NCI-H2029 treated with DMSO at 0.1 percent for 48 hours (cell line): Measurements from ENCODE around the gene PLEKHG4B.
"Not testable (repeated sequence)": the region's sequence is repeated elsewhere in the genome, so short reads cannot be mapped to it uniquely, and the experiment has no call there.

ENCODE experiments used
- DNase-seq: peaks from one replicate; lab custom pipeline; 2025; lab: John Stamatoyannopoulos, UW

Gene PLEKHG4B

DNA sequence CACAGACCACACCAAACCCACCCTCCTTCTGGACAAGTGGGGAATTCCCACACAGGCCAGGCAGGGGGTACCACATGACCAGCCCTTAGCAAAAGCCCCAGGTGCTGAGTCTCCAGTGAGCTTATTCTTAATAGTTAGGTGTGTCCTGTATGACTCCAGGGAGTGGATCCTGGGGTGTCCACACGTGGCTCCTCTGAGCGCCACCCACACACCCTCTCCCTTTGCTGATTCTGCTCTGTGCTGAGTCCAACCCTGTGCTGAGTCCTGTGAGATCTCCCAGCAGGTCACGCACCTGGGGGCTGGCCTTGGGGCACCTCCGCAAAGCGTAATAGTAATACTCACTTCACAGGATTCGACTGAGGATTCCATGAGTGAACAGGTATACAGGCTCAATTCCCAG is 112.0 kb downstream of the PLEKHG4B start:
- DNase-seq, result no peak

- no peak for DNase-seq
These were observed 112.5 kb downstream of the PLEKHG4B start for GRCh38 chr5:204462-204861.

- DNase-seq, result no peak
These were observed 113.2 kb downstream of the PLEKHG4B start for GRCh38 chr5:204966-205670.

GRCh38 chr5:206406-206805 is 114.4 kb downstream of the PLEKHG4B start:
- no peak for DNase-seq

DNA sequence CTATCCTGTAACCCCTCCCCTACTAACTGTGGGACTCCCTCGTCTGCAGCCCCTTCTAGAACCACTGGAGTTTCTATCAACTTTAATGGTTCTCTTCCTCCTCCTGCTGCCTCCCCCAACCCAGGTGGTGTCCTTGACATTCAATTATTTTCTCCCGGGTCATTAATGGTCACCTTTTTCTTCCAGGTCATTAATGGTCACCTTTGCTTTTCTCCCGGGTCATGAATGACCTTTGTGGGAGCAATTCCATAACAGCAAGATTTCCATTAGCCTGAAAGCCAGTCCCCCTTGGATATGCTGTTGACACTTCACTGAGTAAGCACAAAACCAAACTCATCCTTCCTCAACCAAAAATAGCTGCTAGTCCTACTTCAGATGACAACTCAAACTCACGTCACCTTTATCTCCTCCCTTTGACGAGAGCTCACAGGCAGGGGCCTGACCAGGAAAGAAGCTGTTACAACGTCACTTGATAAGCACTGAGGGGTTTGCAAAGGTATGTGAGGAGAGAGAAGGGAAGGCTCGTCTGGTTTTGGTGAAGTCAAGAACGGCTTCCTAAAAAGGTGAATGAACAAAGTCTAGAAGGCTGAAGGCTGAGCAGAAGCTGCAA is 115.1 kb downstream of the PLEKHG4B start:
- DNase-seq, result no peak

DNA sequence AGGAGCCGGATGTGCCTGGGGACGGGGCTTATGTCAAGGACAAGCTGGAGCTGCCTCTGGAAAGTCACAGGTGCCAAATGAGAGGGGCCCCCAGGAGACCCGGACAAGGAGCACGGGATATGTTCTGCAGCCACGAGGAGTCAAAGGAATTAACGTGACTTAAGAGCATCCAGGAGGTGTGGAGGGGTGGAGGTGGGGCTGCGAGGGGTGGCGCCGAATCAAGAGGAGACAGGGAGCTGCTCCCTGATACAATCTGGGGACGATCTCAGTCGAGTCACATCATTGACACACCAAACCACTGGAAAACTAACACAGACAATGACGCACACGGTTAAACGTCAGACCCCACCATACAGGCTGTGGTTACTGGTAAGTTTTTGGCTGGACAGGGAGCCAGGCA is 115.6 kb downstream of the PLEKHG4B start:
- no peak for DNase-seq

GRCh38 chr5:208449-209114 is 116.6 kb downstream of the PLEKHG4B start:
- DNase-seq, result no peak

DNA sequence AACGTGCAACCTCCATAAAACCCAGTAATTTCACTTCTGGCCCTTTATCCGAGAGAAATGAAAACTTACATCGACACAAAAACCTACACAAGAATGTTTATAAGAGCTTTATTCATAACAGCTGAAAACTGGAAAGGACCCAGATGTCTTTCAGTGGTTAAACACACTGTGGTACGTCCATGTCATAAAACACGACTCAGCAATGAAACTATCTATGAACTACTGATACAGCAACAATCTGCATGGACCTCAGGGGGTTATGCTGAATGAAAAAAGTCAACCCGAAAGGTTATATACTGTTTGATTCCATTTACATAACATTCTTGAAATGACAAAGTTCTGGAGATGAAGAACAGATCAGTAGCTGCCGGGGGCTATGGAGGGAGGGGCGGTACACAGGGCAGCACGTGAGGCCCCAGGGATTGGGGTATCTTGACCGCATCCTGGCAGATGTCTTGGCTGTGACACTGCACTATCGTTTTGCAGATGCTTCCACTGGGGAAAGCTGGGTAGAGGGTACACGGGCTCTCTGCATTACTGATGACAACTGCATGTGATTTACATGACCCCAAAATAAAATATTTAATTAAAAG is 121.9 kb downstream of the PLEKHG4B start:
- DNase-seq, result no peak

- not testable (repeated sequence) for DNase-seq
These were observed 123.3 kb downstream of the PLEKHG4B start for GRCh38 chr5:215256-215655.

DNA sequence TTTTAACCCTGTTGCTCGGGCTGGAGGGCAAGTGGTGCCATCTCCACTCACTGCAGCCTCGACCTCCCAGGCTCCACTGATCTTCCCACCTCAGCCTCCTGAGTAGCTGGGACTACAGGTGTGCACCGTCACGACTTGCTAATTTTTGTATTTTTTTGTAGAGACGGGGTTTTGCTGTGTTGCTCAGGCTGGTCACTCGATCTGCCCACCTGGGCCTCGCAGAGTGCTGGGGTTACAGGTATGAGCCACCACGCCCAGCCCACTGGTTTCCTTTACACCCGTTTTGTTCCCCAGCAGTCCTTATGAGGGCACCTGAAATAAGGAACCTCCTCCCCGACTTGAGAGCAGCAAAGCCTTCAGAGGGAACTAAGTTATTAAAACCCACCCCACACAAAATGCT is 124.1 kb downstream of the PLEKHG4B start:
- not testable (repeated sequence) for DNase-seq

- peak; percentile 67 for DNase-seq
These were observed 125.8 kb downstream of the PLEKHG4B start, which contains the start of the genes CCDC127 and SDHA for GRCh38 chr5:217494-218456. Gene CCDC127 (minus strand): TSS chr5:218153. CDS start chr5:216849, 1,304 bp downstream. Gene SDHA (plus strand): TSS chr5:218320. CDS start chr5:218356, 36 bp downstream.

- DNase-seq, result no peak
These were observed 126.7 kb downstream of the PLEKHG4B start for GRCh38 chr5:218457-219291.

GRCh38 chr5:219460-219863 is 127.5 kb downstream of the PLEKHG4B start:
- no peak for DNase-seq

DNA sequence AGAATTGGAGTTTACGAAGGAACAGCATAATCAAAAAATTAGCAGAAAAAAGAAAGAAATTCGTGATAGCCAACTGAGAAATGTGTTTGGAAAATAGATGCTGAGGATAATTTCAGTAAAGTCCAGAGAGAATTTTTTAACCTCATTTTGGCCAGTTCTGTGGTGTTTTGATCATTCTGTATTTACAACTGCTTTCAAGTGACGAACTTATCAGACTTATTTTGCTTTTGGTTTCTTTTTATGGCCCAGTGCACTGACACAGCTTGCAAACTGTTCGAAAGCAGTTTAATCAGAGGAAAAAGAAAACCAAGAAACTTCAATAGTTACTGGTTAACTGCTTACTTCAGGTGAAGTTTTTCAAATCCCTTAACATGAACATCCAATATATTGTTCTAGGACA is 128.0 kb downstream of the PLEKHG4B start:
- no peak for DNase-seq

DNA sequence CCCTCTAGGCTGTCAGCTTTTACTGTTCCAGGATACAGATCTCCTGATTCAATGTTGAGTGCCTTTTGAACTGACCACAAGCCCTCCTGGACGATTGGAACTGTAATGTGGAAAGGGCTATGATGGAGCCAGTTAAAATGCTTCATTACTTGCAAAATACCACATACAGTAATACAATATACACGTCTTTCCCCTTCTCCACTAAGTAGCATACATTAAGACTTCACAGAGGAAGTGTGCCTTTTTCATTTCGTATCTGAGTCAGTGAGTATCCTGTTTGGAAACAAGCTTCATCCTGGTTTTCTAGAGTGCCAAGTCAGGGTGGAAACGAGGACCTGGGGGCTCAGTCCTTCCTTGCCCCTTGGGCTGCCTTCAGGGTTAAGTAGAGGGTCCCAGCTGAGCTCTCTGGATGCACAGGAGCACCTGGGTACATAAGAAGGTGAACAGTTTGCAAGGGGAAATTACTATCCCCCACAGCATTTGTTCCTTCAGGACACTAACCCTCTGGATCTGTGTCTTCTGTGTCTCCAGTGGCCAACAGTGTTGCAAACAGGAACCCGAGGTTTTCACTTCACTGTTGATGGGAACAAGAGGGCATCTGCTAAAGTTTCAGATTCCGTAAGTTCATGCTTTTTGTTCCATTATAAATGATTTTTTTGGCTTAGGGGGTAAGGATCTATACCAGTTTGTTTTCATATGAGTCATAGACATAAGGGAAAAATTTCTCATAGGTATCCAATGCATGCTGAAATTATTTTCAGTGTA is 131.2 kb downstream of the PLEKHG4B start:
- not testable (repeated sequence) for DNase-seq

DNA sequence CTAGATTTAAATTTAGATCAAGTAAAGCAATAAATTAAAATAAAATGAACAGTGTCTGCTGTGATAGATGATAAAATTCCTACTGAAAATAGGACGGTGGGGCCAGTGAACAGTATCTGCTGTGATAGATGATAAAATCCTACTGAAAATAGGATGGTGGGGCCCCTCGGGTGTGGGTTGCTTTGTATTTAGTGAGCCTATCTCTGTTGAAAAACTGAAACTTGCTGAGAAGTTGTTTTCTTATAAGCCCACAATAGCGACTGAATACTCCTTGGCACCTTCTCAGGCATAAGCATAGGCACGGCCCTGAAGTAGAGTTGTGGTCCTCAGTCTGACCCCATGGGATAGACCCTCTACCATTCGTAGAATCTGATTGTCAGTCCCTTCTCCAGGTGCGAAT is 131.8 kb downstream of the PLEKHG4B start:
- DNase-seq, result no peak

- DNase-seq, result no peak
These were observed 133.4 kb downstream of the PLEKHG4B start for GRCh38 chr5:225334-225733.

DNA sequence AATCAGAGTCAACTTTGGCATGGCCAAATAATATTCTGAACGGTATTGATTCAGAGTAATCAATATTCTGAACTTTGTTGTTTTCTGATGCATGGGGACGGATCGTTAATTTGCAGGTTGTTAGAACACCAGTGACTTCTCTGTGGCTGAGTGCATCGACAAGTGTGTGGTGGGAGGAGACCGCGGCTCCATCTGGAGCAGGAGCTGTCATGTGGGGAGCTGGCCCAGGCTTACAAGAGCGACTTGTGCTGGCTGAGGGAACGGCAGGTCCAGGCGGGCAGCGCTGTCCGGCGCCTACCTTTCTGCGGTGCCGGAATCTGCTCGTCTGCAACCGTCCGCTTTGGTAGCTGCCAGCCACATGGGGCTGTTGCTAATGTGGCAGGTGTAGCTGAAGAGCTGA is 135.4 kb downstream of the PLEKHG4B start:
- DNase-seq, result not testable (repeated sequence)

DNA sequence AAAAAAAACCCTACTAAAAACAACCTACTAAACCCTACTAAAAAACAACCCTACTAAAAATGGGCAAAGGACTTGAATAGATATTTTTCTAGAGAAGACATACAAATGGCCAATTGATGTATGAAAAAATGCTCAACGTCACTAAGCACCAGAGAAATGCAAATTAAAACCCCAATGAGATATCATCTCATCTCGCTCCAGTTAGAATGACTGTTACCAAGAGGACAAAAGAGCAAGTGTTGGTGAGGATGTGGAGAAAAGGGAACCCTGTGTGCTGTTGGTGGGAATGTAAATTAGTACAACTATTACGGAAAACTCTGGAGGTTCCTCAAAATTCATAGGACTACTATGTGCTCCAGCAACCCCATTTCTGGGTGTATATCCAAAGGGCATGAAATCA is 136.9 kb downstream of the PLEKHG4B start:
- DNase-seq, result no peak

DNA sequence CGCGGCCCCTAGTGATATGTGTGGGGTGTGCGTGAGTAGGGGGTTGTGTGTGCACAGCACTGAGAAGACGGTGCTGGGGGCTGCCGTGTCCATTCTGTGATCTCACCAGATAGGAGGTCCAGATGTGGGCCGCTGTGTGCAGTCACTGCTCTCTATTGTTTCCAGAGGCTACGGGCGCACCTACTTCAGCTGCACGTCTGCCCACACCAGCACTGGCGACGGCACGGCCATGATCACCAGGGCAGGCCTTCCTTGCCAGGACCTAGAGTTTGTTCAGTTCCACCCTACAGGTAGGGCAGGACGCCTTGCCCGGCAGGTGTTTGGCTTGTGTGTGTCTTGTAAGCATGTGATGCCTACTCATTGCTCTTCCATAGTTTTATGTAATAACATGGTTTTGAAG is 138.7 kb downstream of the PLEKHG4B start:
- no peak for DNase-seq
